Transverse colon (tissue), 4 donors: ENCODE data around the gene MCM8. TPM values are rescaled to one million over a fixed set of nuclear protein-coding genes. Genes with fewer than 3 reads are reported as not detected.
"Not testable (repeated sequence)": the region's sequence is repeated elsewhere in the genome, so short reads cannot be mapped to it uniquely, and the experiment has no call there.

Source experiments
- DNase-seq: peaks from one replicate; pipeline ENCODE4 v3.0.0-alpha.2; 2019
- H3K27ac ChIP-seq, 4 donors: fragments of 200-600 bp; sonication (generic); 2 replicates each; pipeline ENCODE4 v1.5.1; 2016 to 2018; ENCODE audit warnings: inconsistent platforms in 4 of 4
- H3K27me3 ChIP-seq: fragments of 200-600 bp; sonication (generic); 2 replicates; pipeline ENCODE4 v1.5.1; 2017; ENCODE audit warnings: inconsistent platforms
- H3K36me3 ChIP-seq, 4 donors: fragments of 200-600 bp; sonication (generic); 2 replicates each; pipeline ENCODE4 v1.5.1; 2017 to 2019; ENCODE audit warnings: inconsistent platforms in 4 of 4
- H3K4me1 ChIP-seq, 4 donors: fragments of 200-600 bp; sonication (generic); 2 replicates each; pipeline ENCODE4 v1.5.1; 2017 to 2020; ENCODE audit warnings: inconsistent platforms in 4 of 4
- H3K4me3 ChIP-seq, 4 donors: fragments of 200-600 bp; sonication (generic); 1 replicate in 1 of 4; 2 replicates in 3 of 4; pipeline versions ENCODE4 v1.5.1 to v1.6.1; 2017 to 2019; ENCODE audit warnings: inconsistent platforms in 4 of 4
- H3K9me3 ChIP-seq, 2 donors: fragments of 200-600 bp; sonication (generic); 2 replicates each; pipeline ENCODE4 v1.5.1; 2017 to 2019; ENCODE audit warnings: inconsistent platforms in 2 of 2
- CTCF ChIP-seq, 5 experiments: fragments of 200-600 bp in 3 of 5; fragments of 450-650 bp in 2 of 5; sonication (generic) in 3 of 5; IDR thresholded peaks; 1 replicate in 2 of 5; 2 replicates in 3 of 5; pipeline ENCODE4 v1.5.1; 2016 to 2017; ENCODE audit warnings: antibody characterized with exemption in 5 of 5, inconsistent platforms in 3 of 5, mild to moderate bottlenecking in 2 of 5, moderate library complexity in 1 of 5
- EP300 ChIP-seq: sonication (generic); formaldehyde crosslinking; IDR thresholded peaks from one replicate; pipeline ENCODE4 v1.6.1; 2017; ENCODE audit warnings: antibody characterized with exemption, low read depth
- POLR2A ChIP-seq: fragments of 450-650 bp; IDR thresholded peaks from one replicate; pipeline ENCODE4 v1.6.1; 2016; ENCODE audit warnings: antibody characterized with exemption, mild to moderate bottlenecking, moderate library complexity
- POLR2AphosphoS5 ChIP-seq, 3 donors: sonication (generic); formaldehyde crosslinking; IDR thresholded peaks; one replicate each; pipeline ENCODE4 v1.6.1; 2016; ENCODE audit warnings: antibody characterized with exemption in 3 of 3
- WGBS, 2 donors: methylation state at CpG; one replicate each; pipeline ENCODE4 v1.1.5; 2018; ENCODE audit warnings: low coverage in 1 of 2; 5-methylcytosine and 5-hydroxymethylcytosine counted together
- in situ Hi-C, 4 donors: fragments of 200-750 bp; cut with MboI; loops; one replicate each; pipeline versions ENCODE4 v1.15.0 to v1.15.1; 2017; ENCODE audit warnings: low sequenced_read_pairs in 3 of 4, low pct_ligation_motif_present in 1 of 4, low pct_unique_long_range_greater_than_20kb in 1 of 4
- intact Hi-C: fragments of 100-400 bp; cut with DNase I; formaldehyde crosslinking; loops from one replicate; pipeline ENCODE4 v1.15.1; 2023; ENCODE audit warnings: low total_unique reads
- total RNA-seq, 4 donors: library from RNA; depleted of rRNA; stranded (reverse); fragments of >200 nt; gene quantifications; one replicate each; pipeline ENCODE4 v1.1.0, GENCODE V29; 2016

The MCM8 gene
- total RNA-seq, 4 donors from 2014 or later: 2.6 to 8.6 (median 4.7) TPM

- peaks cover 0 to 19% (median 6%) of the 10 kb centered on the region in 4 donors for H3K36me3 ChIP-seq
- H3K4me1 ChIP-seq: no peaks in the 10 kb centered on the region
- TF ChIP-seq POLR2AphosphoS5 (IDR thresholded peaks at IDR 0.05) (no peak), EP300 (no peak), POLR2A (no peak), CTCF (IDR thresholded peaks at IDR 0.05) (no peak)
- intact Hi-C loops (no loop called here), in situ Hi-C loops (no loop called here)
- WGBS, 2 donors: 57 to 80% methylated on average over 1 to 6 of the region's 6 CpGs
- H3K27me3 ChIP-seq: no peaks in the 10 kb centered on the region
- DNase-seq: no peak
- no peak overlapping the region for H3K4me3 ChIP-seq
- peaks cover 0 to 8% of the 10 kb centered on the region in 2 donors for H3K9me3 ChIP-seq
- H3K27ac ChIP-seq: no peak overlapping the region
These were observed 79.1 kb downstream of the MCM8 start for GRCh38 chr20:6029538-6029937.

GRCh38 chr20:6030453-6031080 is 80.1 kb downstream of the MCM8 start:
- no peaks in the 10 kb centered on the region for H3K9me3 ChIP-seq
- intact Hi-C loops (no loop called here), in situ Hi-C loops (no loop called here)
- TF ChIP-seq EP300 (no peak), POLR2A (no peak), CTCF (IDR thresholded peaks at IDR 0.05) (no peak), POLR2AphosphoS5 (IDR thresholded peaks at IDR 0.05) (no peak)
- H3K4me3 ChIP-seq: no peak overlapping the region
- 89 to 91% methylated on average over 6 of the region's 6 CpGs for WGBS, 2 donors
- no peaks in the 10 kb centered on the region for H3K4me1 ChIP-seq
- no peaks in the 10 kb centered on the region for H3K27me3 ChIP-seq
- H3K27ac ChIP-seq: no peak overlapping the region
- no peak for DNase-seq
- peaks cover 0 to 19% (median 2%) of the 10 kb centered on the region in 4 donors for H3K36me3 ChIP-seq

GRCh38 chr20:6032907-6033306 is 82.5 kb downstream of the MCM8 start:
- DNase-seq, intact Hi-C loops, H3K27me3 ChIP-seq, H3K9me3 ChIP-seq, H3K4me1 ChIP-seq, H3K27ac ChIP-seq, H3K4me3 ChIP-seq, in situ Hi-C loops: not testable (repeated sequence)
- peaks cover 0 to 42% (median 7%) of the 10 kb centered on the region in 4 donors for H3K36me3 ChIP-seq
- 98 to 100% methylated on average over 5 to 8 of the region's 8 CpGs for WGBS, 2 donors

- Histone ChIP-seq H3K36me3 (peaks cover 0 to 48% (median 7%) of the 10 kb centered on the region in 4 donors), H3K27me3 (no peaks in the 10 kb centered on the region), H3K4me1 (no peaks in the 10 kb centered on the region), H3K4me3 (no peak overlapping the region), H3K9me3 (no peaks in the 10 kb centered on the region), H3K27ac (no peak overlapping the region)
- DNase-seq: no peak
- intact Hi-C loops: no loop called here
- TF ChIP-seq CTCF (IDR thresholded peaks at IDR 0.05): no peak
- no peak for TF ChIP-seq EP300
- no peak for TF ChIP-seq POLR2AphosphoS5 (IDR thresholded peaks at IDR 0.05)
- no peak for TF ChIP-seq POLR2A
- 50 to 66% methylated on average over 1 to 2 of the region's 2 CpGs for WGBS, 2 donors
- in situ Hi-C loops: no loop called here
These were observed 83.9 kb downstream of the MCM8 start for GRCh38 chr20:6034134-6034969.
